ENCODE measurements around the gene TRAPPC10. TPM values are rescaled to one million over a fixed set of nuclear protein-coding genes. Genes with fewer than 3 reads are reported as not detected.

Gene TRAPPC10
- total RNA-seq, 1 donor from 2014 or later: 16.8 TPM

DNA sequence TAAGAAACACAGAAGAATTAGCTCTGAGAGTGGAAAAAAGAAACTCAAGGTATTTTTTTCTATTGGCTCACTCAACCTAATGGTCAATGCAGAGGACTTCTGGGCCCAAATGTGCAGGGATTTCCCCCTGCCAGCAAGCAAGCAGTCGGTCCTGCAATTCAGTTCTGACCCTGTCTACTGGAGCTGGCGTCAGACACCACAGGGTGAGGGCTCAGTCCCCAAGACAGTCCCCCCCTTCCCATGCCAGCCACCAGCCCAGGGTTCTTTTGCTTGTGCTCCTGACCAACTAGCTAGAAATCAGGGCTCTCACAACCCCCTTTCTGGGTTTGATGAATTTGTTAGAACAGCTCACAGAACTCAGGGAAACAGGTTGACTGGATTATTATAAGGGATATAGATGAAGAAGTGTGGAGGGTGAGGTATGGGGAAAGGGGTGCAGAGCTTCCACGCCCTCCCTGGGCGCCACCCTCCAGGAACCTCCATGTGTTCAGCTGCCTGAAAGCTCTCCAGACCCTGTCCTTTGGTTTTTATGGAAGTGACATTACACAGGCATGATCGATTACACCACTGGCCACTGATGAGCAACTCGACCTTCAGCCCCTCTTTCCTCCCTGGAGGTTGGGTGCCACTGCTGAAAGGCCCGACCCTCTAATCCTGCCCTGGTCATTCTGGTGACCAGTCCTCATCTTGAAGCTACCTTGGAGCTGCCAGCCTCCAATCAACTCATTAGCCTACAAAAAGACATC is 72.6 kb downstream of the TRAPPC10 start:
- no peak for TF ChIP-seq CTCF (IDR thresholded peaks at IDR 0.05; ENCODE audit: insufficient read depth, low read length, severe bottlenecking)
- peaks cover 35% of the 10 kb centered on the region for H3K36me3 ChIP-seq (ENCODE audit: control insufficient read depth, insufficient read depth, low read length)
- FAIRE-seq (no peak), DNase-seq (ENCODE audit: low read depth) (no peak)
- no peak overlapping the region for H3K4me3 ChIP-seq (ENCODE audit: low read depth, low read length)
- H3K27me3 ChIP-seq (ENCODE audit: control insufficient read depth, insufficient read depth, low read length): no peaks in the 10 kb centered on the region

DNA sequence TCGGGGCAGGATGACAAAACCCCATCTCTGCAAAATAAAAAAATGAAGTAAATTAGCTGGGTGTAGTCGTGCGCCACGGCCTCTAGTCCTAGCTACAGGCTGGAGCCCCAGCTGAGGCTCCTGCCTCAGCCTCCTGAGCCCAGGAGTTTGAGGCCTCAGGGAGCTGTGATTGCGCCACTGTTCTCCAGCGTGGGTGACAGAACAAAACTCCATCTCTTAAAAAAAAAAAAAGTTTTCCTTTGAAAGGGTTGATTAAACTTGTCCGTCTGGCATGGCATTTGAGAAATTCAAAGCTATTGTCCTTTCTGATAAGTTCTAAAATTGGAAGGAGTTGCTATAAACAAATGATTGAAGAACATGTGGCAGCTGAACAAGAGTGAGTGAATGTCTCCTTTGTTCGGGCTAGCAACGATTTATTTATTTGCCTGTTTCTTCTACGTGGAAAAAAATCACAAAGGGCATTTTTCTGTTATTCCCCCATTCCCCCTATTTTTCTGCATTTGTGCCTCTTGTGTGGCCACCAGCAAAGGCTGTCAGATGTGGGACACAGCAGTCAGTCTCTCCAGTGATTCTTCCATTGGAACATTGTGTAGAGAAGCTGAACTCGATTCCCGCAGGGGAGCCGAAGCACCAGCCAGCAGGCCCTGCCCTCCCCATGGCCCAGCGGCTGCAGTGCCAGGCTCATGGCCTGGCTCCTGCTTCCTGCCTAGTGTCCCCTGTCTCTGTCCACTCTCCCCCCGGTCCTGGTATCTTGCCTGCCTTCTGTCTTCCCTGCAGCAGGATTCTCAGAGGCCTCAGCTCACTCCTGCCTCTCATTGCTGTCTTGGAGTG is 73.6 kb downstream of the TRAPPC10 start:
- Histone ChIP-seq H3K4me3 (ENCODE audit: low read depth, low read length) (no peak overlapping the region), H3K27me3 (ENCODE audit: control insufficient read depth, insufficient read depth, low read length) (no peaks in the 10 kb centered on the region), H3K36me3 (ENCODE audit: control insufficient read depth, insufficient read depth, low read length) (peaks cover 42% of the 10 kb centered on the region)
- TF ChIP-seq CTCF (IDR thresholded peaks at IDR 0.05; ENCODE audit: insufficient read depth, low read length, severe bottlenecking): no peak
- FAIRE-seq: no peak
- no peak for DNase-seq (ENCODE audit: low read depth)

GRCh38 chr21:44086636-44087425 is 74.7 kb downstream of the TRAPPC10 start:
- DNase-seq (ENCODE audit: low read depth): no peak
- FAIRE-seq: no peak
- TF ChIP-seq CTCF (IDR thresholded peaks at IDR 0.05; ENCODE audit: insufficient read depth, low read length, severe bottlenecking): no peak
- Histone ChIP-seq H3K4me3 (ENCODE audit: low read depth, low read length) (no peak overlapping the region), H3K27me3 (ENCODE audit: control insufficient read depth, insufficient read depth, low read length) (no peaks in the 10 kb centered on the region), H3K36me3 (ENCODE audit: control insufficient read depth, insufficient read depth, low read length) (peaks cover 42% of the 10 kb centered on the region)

DNA sequence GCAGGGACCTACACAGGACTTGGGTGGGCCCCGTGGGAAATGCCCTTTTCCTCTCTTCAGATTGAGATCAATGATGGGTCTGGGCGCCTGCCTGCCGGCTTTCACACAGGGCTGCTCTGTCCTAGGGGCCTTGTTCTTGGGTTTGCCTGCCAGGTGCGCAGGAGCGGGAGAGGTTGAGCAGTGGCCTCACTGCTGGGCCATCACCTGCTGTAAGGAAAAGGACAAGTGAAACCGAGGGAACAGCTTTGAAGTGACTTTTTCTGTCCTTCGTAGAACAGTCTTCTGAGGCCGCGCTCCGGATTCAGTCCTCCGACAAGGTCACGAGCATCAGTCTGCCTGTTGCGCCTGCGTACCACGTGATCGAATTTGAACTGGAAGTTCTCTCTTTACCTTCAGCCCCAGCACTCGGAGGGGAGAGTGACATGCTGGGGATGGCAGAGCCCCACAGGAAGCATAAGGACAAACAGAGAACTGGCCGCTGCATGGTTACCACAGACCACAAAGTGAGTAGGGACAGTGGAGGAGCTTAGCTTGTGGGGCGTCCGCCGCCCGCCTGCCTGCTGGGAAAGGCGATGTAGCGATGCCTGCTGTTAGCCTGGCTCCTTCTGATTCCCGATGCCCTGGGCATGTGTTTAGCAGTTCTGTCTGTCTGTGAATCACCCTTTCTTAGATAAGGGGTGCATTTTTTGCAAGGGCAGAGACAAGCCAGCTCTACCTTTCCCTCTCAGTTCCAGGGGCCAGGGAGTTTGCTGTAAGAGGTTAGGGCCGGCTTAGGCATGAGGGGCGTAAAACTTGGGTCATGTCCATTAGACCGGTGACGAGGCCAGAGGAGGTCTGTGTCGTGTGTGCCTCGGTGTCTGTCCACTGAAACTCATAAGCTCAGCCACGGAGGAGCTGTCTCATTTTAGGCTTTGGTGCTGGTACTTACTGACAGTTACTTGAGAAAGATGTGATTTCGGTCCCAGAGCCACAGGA is 75.6 kb downstream of the TRAPPC10 start:
- TF ChIP-seq CTCF (IDR thresholded peaks at IDR 0.05; ENCODE audit: insufficient read depth, low read length, severe bottlenecking): no peak
- DNase-seq (ENCODE audit: low read depth): no peak
- no peak for FAIRE-seq
- no peak overlapping the region for H3K4me3 ChIP-seq (ENCODE audit: low read depth, low read length)
- H3K36me3 ChIP-seq (ENCODE audit: control insufficient read depth, insufficient read depth, low read length): peaks cover 47% of the 10 kb centered on the region
- no peaks in the 10 kb centered on the region for H3K27me3 ChIP-seq (ENCODE audit: control insufficient read depth, insufficient read depth, low read length)

DNA sequence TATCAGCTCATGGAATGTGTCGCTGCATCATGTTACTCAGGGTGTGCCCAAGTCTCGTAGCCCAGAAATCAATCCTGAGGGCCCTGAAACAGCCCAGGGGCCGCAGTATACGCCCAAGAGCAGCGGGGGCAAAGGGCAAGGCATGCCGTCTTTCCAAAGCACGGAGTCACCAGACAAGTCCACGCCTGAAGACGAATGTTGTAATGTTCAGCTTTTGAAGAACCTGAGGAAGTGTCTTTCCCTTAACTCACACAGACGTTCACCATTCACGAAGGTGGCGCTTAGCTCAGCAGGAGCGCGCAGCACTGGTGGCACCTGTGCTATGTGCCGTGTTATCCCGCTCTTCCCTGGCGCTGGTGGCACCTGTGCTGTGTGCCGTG is 76.3 kb downstream of the TRAPPC10 start:
- DNase-seq (ENCODE audit: low read depth) (no peak), FAIRE-seq (no peak)
- H3K4me3 ChIP-seq (ENCODE audit: low read depth, low read length): no peak overlapping the region
- no peaks in the 10 kb centered on the region for H3K27me3 ChIP-seq (ENCODE audit: control insufficient read depth, insufficient read depth, low read length)
- no peak for TF ChIP-seq CTCF (IDR thresholded peaks at IDR 0.05; ENCODE audit: insufficient read depth, low read length, severe bottlenecking)
- peaks cover 45% of the 10 kb centered on the region for H3K36me3 ChIP-seq (ENCODE audit: control insufficient read depth, insufficient read depth, low read length)
